Activated CD4-positive, CD25-positive, alpha-beta regulatory T cell treated with anti-CD3 and anti-CD28 coated beads, Interleukin-2, amount 50 U/mL, for 24 hours (primary cell): ENCODE results near the gene ADARB2.

Source experiments
- ATAC-seq, 2 donors: fragments of 150-1000 bp; cut with Tn5 transposase; one replicate each; pipeline ENCODE4 v1.10.0; 2021; ENCODE audit warnings: mild to moderate bottlenecking in 1 of 2, moderate library complexity in 1 of 2

Gene ADARB2

DNA sequence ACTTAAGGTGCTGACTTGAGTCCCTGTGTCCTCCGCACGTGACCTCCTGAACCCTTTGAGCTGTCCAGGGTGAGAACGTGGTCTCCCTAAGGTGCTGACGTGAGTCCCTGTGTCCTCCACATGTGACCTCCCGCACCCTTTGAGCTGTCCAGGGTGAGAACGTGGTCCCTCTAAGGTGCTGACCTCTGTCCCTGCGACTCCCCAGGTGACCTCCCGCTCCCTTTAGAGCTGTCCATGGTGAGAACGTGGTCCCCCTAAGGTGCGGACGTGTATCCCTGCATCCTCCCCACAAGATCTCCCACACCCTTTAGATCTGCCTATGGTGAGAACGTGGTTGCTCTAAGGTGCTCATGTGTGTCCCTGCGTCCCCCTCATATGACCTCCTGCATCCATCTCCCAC, 174.3 kb downstream of the ADARB2 start:
- no peak for ATAC-seq

DNA sequence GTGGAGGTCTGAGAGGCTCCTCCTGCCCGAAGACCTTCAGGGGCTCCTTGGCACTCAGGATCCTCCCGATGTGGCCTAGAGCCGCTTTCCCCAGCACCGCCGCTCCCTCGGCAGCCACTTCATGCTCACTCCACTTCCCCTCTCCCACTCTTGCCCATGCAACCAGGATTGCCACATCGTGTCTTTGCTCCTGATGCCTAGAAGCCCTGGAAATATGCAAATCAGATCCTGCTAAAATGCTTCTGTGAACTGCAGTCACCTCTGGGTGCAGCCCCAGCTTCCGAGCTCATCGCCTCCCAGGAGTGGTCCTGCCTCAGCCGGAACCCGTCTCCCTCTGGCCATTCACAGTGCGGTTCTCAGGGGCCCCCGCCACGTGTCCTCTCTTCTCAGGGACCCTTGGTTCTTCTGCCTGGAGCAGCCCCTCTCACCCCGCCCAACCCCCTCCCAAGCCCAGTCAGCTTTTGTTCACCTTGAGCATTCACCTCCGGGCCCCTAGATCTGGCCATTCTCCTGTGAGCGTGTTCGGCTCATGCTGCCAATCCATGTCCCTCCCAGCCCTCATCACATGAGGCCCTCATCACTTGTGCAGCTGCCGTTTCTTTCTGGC, 175.5 kb downstream of the ADARB2 start:
- no peak for ATAC-seq

DNA sequence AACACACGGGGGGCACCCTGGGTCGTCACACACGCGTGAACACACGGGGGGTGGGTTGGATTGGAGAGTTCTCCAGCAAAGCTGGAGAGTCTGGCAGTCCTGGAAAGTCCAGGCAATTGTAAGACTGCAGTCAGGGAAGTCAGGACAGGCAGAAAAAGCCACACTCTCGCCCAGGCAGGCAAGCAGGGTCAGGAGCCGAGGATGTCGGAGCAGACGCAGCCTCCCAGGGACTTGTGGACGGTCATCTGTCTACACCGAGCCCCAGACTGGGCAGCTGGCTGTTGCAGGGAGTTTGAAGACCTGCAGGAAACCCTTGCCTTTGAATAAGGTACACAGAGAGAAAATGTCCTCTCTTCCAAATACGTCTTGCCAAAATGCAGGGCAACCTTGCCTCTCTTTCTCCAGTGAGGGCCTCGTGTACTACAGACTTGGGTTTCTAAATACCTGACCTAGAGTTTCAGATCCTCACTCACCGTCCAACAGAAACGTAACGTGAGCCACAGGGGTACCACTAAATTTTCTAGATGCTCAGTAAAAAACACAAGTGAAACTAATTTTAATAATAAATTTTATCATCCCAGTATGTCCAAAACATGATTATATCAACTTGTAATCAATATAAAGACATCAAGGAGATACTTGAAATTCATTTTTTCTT, 176.7 kb downstream of the ADARB2 start:
- no peak for ATAC-seq

DNA sequence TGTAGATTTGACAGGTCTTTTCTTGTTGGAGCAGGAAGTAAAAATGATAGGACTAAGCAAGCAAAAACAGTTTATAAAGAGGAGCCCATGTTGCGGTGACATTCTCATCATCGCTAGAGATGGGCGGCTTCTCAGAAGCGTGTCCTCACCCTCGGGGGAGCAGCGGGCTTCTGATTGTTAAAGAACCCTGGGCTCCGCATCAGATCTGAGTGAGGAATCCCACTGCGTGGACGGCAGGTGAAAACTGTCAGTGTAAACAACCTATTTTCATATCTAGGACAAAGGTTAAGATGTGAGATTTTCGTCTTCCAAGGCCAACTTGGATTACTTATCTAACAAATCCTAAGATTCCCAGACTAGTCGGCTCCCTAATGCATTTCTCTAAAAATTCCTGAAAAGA, 177.6 kb downstream of the ADARB2 start:
- no peak for ATAC-seq

DNA sequence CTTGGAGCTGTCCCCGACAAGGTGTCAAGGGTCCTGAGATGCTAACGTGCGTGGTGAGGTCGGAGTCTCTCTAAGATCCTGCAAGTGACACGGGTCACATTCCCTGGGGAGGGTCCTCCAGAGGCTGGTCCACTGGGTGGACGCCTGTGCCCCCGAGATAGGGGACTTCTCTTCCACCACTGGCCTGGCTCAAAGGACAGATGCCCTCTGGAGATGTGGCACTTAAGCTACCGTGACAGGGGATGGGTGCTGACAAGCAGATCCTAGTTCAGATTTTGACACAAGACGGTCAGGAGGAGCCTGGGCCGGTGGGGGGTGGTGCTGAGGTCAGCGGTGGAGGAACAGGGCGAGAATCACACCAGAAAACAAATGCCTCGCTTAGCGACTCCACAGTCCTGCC, 178.0 kb downstream of the ADARB2 start:
- ATAC-seq: no peak

DNA sequence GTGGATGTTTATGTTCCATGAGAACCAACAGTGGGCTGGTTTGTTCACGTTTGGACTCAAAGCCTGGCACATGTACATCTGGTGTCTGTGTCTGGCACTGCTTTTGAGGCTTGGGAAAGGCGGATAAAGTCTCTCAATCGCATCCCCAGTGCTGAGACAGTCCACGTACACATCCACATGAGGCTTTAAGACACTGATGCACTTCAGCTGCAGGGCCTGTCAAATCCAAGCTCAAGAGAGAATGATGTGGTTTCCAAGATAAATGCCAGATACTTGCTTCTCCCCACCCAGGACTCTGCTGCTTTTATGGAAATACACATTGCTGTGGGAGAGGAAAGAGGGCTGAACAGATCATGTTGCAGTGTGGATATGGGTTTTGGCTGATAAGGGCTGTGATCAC, 178.4 kb downstream of the ADARB2 start:
- ATAC-seq: no peak

DNA sequence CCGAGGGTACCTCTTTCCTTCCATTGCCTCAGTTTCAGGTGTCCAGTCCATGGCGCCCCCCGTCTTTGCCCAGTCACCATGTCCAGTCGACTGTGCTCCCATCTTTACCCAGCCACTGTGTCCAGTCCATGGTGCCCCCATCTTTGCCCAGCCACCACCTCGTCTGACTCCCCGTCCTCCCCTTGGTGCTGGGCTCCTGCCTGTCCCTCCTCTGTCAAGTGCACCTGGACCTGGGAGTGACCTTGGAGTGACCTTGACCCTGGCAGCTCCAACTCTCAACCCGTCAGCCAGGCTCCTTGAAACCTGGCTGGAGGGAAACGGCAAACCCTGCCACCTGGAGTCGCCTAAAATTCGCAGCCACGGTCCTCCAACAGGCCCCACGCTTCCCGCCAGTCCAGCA, 180.2 kb downstream of the ADARB2 start:
- ATAC-seq: no peak

DNA sequence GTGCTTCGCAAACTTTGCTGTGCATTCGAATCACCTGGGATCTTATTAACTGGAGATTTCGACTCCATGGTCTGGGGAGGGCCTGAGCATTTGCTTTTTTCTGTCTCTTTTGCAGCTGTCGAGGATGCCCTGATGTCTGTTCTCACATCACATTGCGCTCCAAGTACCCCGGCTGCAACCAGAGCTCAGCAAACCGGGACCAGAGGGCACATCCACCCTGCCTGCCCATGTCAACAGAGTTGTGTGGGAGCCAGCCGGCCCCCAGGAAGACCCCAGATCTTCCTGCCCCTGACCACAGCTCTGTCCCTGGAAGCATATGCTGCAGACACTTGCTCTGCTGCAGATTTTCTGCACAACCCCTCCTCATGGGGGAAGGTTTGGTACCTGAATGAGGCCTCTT, 180.8 kb downstream of the ADARB2 start:
- ATAC-seq: no peak

DNA sequence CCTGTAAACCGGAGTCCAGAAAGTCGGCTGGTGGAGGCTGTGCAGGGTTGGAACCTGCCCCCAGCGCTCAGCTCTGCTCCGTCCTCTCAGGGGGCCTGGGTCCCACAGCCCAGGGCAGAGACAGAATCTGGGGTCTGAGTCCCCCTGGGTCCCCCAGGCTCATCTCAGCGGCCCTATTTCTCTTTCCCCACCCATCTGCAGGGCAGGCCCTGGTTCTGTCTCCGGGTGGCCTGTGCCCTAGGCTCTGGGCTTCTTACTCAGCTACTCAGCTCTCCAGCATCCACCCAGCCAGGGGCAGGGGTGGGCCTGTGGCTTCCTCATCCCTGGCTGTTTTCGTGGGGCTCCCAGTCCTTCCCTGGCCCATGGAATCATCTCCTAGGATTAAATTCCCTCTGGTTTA, 183.4 kb downstream of the ADARB2 start:
- no peak for ATAC-seq

DNA sequence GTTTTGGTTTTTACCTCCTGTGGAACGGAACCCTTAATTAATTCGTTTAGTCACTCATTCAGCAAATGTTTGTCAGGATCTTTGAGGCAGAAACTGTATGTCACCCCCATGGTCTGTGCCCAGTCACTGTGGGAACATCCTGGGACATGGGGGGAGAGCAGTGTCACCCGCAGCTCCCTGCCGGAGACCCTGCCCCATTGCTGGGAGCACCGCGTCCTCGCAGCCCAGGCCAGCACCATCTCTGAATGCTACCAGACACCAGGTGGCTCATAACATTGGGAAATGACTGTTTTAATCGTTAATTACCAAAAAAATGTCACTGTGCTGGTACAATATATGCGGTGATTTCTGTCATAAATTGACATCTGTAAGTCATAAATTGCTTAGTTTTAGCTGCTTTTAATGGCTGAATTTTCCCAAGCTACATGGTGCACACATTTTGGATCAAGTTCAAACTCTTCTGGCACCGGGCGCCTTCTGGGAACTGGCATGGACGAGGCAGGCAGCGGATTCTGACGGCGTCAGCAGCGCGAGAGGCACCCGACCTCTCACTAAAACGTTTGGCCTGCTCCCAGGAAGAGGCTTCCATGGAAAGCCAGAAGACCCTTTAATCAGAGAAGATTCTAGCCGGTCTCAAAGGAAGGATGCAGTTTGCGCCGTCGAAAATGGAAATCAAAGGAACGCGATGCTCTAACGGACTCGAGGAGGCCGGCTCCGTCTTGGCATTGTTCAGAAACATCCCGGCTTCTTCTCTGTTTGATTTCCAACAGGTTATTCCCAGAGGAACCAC, 184.2 kb downstream of the ADARB2 start:
- ATAC-seq: no peak

DNA sequence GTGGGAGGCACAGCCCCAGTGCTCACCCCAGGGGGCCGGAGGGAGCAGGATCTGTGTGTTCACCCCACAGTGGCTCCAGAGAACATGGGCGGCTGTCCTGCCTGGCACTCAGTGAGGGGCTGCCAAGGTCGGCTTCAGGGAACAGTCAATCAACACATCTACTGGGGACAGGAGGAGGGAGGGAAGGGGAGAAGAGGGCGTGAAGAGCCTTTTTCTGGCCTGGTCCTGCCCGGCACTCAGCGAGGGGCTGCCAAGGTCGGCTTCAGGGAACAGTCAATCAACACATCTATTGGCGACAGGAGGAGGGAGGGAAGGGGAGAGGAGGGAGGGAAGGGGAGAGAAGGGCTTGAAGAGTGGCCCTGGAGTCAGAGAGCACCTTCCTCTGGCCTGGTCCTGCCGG, 184.9 kb downstream of the ADARB2 start:
- ATAC-seq: no peak

DNA sequence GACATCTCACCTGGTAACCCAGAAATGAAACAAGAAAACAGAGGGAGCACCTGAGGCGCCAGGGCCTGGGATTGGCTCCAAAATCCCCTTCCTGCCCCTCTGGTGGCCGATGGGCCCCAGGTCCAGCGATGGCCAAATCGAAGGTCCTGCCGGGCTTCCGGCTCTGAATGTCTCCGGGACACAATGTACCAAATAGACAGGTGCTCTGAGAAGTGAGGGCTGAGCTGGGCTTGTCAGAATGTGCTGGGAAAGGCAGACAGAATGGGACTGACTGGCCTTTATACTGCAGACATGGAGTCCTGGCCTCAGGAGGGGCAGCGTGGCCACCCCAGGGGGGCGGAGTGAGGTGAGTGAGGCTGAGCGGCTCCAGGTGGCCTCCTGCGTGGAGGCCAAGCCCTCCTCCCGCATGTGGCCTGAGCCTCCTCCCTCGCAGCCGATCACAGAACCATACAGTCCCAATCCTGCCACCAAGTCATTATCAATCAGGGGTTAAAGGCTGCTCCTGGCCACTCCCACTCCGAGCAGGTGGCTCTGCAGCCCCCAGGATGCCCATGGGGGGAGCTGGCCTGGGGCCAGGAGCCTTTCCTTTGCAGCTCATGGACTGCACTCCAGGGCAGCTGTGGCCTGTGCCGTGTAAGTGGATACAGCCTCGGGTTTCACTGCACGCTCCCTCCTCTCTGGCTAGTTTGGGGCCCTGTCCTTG, 185.5 kb downstream of the ADARB2 start:
- peak in 1 of 2 donors; percentile 17 for ATAC-seq

DNA sequence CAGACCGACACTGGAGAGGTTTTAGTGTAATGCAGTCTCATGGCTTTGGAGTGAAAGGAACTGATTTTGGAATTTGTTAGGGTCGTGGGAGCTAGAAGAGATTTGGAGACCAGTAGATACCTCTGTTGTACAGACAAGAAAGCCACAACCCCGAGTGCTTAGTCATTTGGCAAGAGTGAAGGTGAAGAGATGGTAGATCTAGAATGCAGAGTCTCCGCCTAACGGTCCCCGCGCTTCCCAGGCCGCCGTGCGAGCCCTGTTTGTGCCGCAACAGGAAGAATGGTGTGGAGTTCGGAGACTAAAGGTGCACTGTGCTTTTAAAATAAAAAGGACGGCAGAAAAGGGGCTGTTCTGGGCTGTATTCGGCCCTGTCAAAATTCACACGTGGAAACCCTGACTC, 186.7 kb downstream of the ADARB2 start:
- ATAC-seq: no peak

DNA sequence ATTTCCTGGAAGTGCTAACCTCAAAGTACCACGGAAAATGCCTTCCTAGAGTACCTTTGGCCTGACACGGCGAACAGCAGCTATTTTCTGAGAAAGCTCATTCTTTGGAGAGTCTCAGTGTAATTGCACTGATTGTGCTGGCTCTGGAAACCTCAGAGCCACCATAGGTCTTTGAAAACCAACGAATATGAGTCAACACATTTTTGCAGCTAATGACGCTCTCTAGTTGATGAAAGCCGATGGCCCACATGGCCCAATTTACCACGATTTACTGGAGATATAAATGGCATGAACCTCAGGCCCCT, 187.1 kb downstream of the ADARB2 start:
- no peak for ATAC-seq

DNA sequence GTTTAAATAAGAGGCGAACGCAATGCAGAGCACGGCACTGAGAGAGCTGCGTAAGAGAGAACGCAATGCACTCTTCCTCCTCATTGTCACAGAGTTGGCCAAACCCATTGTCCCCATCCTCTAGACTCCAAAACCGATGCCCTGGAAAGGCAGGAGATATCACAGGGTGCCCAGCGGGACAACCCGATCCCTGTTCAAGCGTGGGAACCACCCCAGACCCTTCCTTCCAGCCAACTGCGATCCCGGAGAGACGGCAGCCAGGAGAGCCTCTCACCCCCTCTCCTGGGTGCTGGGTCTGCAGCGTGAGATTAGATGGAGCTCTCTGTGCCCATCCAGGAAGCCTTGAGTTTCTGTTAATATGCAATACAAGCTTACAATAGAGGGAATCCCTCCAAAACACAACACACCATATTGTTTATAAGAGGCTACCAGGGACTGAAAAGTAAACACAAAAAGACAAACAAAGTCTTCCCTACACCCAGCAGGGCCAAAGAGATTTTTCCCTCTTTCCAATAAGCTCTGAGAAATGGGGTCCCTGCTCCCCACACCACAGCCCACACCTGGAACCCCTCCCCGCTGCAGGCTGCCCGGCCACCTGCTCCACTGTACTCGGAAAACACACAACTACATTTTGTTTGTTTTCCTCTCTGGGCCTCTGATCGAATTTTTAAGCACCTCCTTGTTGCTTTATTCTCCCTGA, 187.6 kb downstream of the ADARB2 start:
- no peak for ATAC-seq

DNA sequence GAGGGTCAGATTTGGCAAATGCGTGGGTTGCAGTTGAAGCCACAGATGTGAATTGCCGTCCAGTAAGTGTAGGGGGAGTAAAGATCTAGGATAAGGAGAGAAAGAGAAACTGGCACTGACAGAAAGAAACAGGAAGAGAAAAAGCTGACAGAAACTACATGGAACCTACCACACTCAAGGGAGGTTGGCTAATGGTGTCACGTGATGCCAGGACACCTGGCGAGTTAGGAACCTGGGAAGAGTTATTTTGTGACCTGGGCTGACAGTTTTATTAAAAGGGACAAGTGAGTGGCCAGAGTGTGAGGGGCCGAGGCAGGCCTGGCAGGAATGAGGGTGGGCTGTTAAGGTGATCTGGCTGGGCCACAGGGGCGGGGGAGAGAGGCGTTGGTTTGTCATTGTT, 188.7 kb downstream of the ADARB2 start:
- ATAC-seq: no peak

DNA sequence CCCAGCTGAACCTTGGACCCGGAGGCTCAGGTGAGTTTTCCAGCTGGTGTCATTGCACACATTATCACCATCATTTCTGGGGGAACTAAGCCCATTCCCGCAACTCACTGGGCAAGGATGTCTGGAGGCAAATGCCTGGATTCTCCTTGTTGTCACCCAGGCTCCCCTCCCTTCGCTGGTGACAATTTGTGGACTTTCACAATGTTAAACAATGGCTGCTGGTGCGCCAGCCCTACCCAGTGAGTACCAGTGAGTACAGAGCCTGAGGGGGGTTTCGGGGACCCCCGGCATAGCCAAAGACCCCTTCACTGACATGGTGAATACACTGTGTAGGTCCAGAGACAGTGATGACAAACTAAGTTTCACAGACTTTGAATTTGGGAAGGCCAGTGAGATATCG, 189.2 kb downstream of the ADARB2 start:
- no peak for ATAC-seq

DNA sequence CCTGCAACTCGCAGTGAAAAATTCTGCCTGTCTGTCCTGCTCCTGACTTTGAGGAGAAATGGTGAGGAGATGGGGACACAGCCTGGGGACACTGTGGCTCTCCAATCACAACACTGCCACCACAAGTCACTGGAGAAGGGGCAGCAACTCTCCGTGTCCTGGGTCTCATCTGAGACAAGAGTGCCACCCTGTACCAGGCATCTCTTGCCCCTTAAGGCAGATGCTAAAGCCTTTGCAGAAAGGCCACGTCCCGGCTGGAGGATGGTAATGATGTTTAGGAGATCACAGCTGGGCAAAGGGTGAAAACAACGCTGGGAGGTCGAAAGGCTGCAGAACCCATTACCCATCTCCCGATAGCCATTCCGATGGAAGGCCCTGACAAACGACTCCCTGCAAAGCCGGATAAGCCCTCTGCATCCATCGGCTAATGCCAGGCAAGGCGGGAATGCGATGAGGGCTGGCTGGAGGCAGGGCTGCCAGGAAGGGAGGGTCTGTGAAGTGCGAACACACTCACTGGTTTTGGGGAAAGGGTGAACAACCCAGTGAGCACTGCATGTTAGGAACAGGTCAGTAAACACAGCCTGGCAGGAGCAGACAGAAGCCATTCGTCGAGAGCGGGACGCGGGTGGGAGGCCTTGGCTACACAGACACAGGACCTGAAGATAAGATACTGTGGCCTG, 190.8 kb downstream of the ADARB2 start:
- ATAC-seq: no peak

DNA sequence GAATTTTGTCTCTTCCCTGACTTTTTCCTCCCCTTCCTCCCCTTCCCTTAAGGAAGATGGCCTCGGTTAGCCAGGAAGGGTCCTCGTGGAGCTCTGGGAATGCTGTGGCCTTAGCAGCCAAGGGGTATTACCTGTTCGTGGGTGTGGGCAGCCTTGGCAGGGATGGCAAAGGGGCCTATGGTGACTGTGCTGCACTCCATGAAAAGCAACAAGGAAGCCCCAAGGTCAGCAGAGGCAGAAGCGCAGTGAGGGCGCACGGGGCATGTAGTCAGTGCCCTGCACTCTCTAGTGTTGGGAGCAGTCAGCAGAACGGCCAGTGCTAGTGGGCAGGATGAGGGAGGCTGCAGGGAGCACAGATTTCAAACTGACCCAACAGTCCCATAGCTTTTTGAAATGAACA, 191.8 kb downstream of the ADARB2 start:
- no peak for ATAC-seq

DNA sequence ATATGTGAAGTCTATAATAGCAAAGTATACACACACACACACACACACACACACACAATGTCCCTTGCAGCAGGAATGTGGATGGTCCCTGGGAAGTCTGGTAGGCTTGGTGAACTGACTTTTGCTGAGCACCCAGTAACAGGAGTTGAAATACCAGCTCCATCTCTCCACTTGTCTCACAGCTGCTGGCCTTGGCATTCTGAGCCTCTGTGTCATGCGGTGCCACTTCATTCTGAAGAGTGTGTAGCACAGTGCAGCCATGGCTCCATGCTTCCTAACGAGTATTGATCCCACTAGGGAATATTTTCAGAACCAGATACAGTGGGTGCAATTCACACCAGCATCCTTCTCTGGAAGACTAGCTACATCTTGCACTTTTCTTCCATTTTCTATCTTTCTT, 192.4 kb downstream of the ADARB2 start:
- no peak for ATAC-seq

DNA sequence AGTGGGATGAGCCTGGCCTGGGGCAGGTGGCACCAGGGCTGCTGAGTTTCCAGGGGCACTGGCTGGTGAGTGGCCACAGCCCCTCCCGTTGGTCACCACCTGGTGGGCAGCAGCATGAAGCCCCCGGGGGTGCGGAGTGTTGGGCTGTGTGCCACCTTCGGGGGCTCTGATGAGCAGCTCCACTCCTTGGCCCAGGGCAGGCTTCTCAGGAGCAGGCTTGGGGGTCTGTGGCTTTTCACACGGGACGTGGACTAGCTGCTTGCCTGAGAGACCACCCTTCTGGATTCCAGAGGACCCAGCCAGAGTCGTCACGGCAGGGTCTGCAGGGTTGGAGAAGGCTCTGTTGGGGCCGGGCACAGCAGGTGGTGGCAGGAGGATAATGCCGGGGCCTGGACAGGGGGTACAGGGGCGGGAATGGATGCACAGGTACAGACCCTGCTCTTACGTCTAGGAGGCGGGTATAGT, 193.1 kb downstream of the ADARB2 start:
- no peak for ATAC-seq

DNA sequence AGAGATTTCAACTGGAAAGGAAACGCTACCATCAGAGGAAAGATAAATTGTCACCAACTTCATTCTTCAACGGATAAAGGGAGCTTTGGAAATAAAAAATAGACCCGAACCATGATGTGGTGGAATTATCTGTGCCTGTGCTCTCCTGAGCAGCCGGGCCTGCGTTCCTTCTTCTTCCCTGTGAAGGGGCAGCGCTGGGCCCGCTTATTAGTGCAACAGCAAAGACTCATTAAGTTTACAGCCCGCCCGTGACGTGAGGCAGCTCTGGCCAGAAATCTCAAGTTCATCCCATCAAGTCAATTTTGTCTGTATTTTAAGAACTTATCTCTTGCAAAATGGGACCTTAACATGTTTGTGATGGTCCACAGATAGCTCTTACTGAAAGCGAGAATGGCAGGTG, 193.7 kb downstream of the ADARB2 start:
- ATAC-seq: no peak
